CD4-positive, alpha-beta T cell (primary cell): Measurements from ENCODE around the gene SAMSN1. TPM values are rescaled to one million over a fixed set of nuclear protein-coding genes. Genes with fewer than 3 reads are reported as not detected.

Experiments used
- ATAC-seq: fragments of 200-7000 bp; cut with Tn5 transposase; one replicate; pipeline ENCODE4 v1.10.0; 2022; ENCODE audit warnings: mild to moderate bottlenecking; ENCODE audit not compliant: poor library complexity
- CTCF ChIA-PET: fragments of 350-600 bp; sonication (Branson Sonifier 250); formaldehyde crosslinking; loops from one replicate; lab custom pipeline; 2021; ENCODE audit warnings: antibody characterized with exemption, inconsistent platforms; lab: Charles Lee
- POLR2A ChIA-PET: fragments of 350-600 bp; sonication (Branson Sonifier 250); formaldehyde crosslinking; loops from one replicate; lab custom pipeline; 2021; ENCODE audit warnings: antibody characterized with exemption, inconsistent platforms; lab: Charles Lee
- DNase-seq, 14 experiments: peaks; one replicate each; pipeline ENCODE4 v3.0.0-alpha.2; 2013 to 2020; ENCODE audit warnings: mixed read lengths in 2 of 14
- H3K27ac ChIP-seq, 2 donors: one replicate each; pipeline versions ENCODE4 v1.5.1 to v1.7.0; 2013; ENCODE audit warnings: low read length in 2 of 2, low read depth in 1 of 2, mild to moderate bottlenecking in 1 of 2
- H3K27me3 ChIP-seq, 2 experiments: 1 replicate in 1 of 2; 2 replicates in 1 of 2; pipeline versions ENCODE4 v1.6.1 to v1.7.0; 2013; ENCODE audit warnings: low read length in 2 of 2, control low read depth in 1 of 2, mild to moderate bottlenecking in 1 of 2, moderate library complexity in 1 of 2; ENCODE audit not compliant: insufficient read depth in 2 of 2, control insufficient read depth in 1 of 2
- H3K36me3 ChIP-seq: one replicate; pipeline ENCODE4 v1.6.1; 2013; ENCODE audit warnings: low read length, control low read depth; ENCODE audit not compliant: insufficient read depth
- H3K4me1 ChIP-seq: one replicate; pipeline ENCODE4 v1.6.1; 2013; ENCODE audit warnings: low read length, control low read depth; ENCODE audit not compliant: insufficient read depth
- H3K4me3 ChIP-seq: one replicate; pipeline ENCODE4 v1.5.1; 2013; ENCODE audit warnings: mild to moderate bottlenecking, low read length, moderate library complexity
- H3K9me3 ChIP-seq, 2 experiments: 1 replicate in 1 of 2; 2 replicates in 1 of 2; pipeline versions ENCODE4 v1.6.1 to v1.7.0; 2013; ENCODE audit warnings: low read length in 2 of 2, mild to moderate bottlenecking in 2 of 2, control low read depth in 1 of 2, moderate library complexity in 1 of 2; ENCODE audit not compliant: control insufficient read depth in 1 of 2, insufficient read depth in 1 of 2
- H3K27ac Mint-ChIP-seq: one replicate; pipeline ENCODE4 v1.8.0; 2020; ENCODE audit warnings: mixed read lengths
- H3K27me3 Mint-ChIP-seq: one replicate; pipeline ENCODE4 v1.8.0; 2021; ENCODE audit warnings: mixed read lengths
- H3K36me3 Mint-ChIP-seq: one replicate; pipeline ENCODE4 v1.8.0; 2021; ENCODE audit warnings: low read depth, mixed read lengths
- H3K4me1 Mint-ChIP-seq: one replicate; pipeline ENCODE4 v1.8.0; 2021; ENCODE audit warnings: low read depth, mixed read lengths
- H3K4me3 Mint-ChIP-seq: one replicate; pipeline ENCODE4 v1.8.0; 2020; ENCODE audit warnings: mild to moderate bottlenecking, mixed read lengths
- H3K9me3 Mint-ChIP-seq: one replicate; pipeline ENCODE4 v1.8.0; 2020; ENCODE audit warnings: mixed read lengths
- intact Hi-C, 2 experiments: fragments of 100-400 bp; cut with DNase I in 1 of 2; cut with micrococcal nuclease in 1 of 2; formaldehyde crosslinking; loops; one replicate each; pipeline versions ENCODE4 v1.15.1 to v1.9.0; 2023 to 2025; cut with DNase I, micrococcal nuclease
- total RNA-seq, 174 experiments: library from RNA in 2 of 174; stranded (reverse) in 2 of 174; gene quantifications; one replicate each; pipeline ENCODE4 v1.2.3 and lab custom pipeline; 2021 to 2026
- TF ChIP-seq, protein P1 (sequence below): fragments of 200-600 bp; IDR thresholded peaks from one replicate; pipeline ENCODE4 v1.8.0; 2022; ENCODE audit warnings: antibody characterized with exemption, mild to moderate bottlenecking

Gene SAMSN1
- total RNA-seq, 2 experiments from 2014 or later = 51.2 to 51.3 TPM

GRCh38 chr21:14457762-14458161, 88.4 kb downstream of the SAMSN1 start:
- TF ChIP-seq, protein P1, sequence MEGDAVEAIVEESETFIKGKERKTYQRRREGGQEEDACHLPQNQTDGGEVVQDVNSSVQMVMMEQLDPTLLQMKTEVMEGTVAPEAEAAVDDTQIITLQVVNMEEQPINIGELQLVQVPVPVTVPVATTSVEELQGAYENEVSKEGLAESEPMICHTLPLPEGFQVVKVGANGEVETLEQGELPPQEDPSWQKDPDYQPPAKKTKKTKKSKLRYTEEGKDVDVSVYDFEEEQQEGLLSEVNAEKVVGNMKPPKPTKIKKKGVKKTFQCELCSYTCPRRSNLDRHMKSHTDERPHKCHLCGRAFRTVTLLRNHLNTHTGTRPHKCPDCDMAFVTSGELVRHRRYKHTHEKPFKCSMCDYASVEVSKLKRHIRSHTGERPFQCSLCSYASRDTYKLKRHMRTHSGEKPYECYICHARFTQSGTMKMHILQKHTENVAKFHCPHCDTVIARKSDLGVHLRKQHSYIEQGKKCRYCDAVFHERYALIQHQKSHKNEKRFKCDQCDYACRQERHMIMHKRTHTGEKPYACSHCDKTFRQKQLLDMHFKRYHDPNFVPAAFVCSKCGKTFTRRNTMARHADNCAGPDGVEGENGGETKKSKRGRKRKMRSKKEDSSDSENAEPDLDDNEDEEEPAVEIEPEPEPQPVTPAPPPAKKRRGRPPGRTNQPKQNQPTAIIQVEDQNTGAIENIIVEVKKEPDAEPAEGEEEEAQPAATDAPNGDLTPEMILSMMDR = no peak
- ChIA-PET POLR2A (no interaction called here), CTCF (interaction anchor here (0.6 to 1.6 kb wide), 3 partner anchors 14 to 280 kb away, joined by 3 to 5 read pairs (median 3); no protein-coding TSS in a partner anchor)
- Mint-ChIP-seq H3K27ac (no peak overlapping the region), H3K9me3 (no peaks in the 10 kb centered on the region), H3K4me3 (no peak overlapping the region), H3K27me3 (no peaks in the 10 kb centered on the region), H3K36me3 (no peaks in the 10 kb centered on the region), H3K4me1 (peaks cover 12% of the 10 kb centered on the region)
- Histone ChIP-seq H3K27ac (no peak overlapping the region), H3K4me3 (no peak overlapping the region), H3K27me3 (no peaks in the 10 kb centered on the region), H3K36me3 (no peaks in the 10 kb centered on the region), H3K9me3 (no peaks in the 10 kb centered on the region), H3K4me1 (no peaks in the 10 kb centered on the region)
- intact Hi-C loops = no loop called here
- DNase-seq (no peak), ATAC-seq (no peak)

DNA sequence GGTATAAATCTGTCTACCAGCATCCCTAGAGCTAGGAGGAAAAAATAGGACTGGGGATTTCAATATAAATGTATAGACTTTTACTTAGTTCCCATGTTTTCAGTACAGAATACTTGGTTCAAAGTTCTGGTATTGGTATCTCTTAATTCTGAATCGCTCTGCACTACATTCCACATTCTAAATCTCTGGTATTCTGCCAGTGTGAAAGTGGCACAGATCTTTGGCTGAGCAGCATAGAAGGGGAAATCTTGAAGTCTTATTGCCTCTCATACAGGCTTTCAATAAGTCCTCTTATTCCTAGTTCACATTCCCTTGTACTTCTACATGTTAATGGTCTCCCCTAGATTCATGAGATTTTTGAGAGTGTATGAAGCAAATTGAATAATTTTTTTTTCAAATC, 89.2 kb downstream of the SAMSN1 start:
- Histone ChIP-seq H3K27ac (no peak overlapping the region), H3K9me3 (no peaks in the 10 kb centered on the region), H3K36me3 (no peaks in the 10 kb centered on the region), H3K27me3 (no peaks in the 10 kb centered on the region), H3K4me3 (no peak overlapping the region), H3K4me1 (no peaks in the 10 kb centered on the region)
- ATAC-seq (no peak), DNase-seq (no peak)
- CTCF ChIA-PET = interaction anchor here (1.6 kb wide), 1 partner anchor 281 kb away, joined by 5 read pairs; no protein-coding TSS in a partner anchor
- H3K36me3 Mint-ChIP-seq = no peaks in the 10 kb centered on the region
- H3K4me3 Mint-ChIP-seq = no peak overlapping the region
- intact Hi-C loops = no loop called here
- peaks cover 12% of the 10 kb centered on the region for H3K4me1 Mint-ChIP-seq
- TF ChIP-seq, protein P1 = no peak
- H3K27me3 Mint-ChIP-seq = no peaks in the 10 kb centered on the region
- POLR2A ChIA-PET = no interaction called here
- H3K9me3 Mint-ChIP-seq = no peaks in the 10 kb centered on the region
- no peak overlapping the region for H3K27ac Mint-ChIP-seq

DNA sequence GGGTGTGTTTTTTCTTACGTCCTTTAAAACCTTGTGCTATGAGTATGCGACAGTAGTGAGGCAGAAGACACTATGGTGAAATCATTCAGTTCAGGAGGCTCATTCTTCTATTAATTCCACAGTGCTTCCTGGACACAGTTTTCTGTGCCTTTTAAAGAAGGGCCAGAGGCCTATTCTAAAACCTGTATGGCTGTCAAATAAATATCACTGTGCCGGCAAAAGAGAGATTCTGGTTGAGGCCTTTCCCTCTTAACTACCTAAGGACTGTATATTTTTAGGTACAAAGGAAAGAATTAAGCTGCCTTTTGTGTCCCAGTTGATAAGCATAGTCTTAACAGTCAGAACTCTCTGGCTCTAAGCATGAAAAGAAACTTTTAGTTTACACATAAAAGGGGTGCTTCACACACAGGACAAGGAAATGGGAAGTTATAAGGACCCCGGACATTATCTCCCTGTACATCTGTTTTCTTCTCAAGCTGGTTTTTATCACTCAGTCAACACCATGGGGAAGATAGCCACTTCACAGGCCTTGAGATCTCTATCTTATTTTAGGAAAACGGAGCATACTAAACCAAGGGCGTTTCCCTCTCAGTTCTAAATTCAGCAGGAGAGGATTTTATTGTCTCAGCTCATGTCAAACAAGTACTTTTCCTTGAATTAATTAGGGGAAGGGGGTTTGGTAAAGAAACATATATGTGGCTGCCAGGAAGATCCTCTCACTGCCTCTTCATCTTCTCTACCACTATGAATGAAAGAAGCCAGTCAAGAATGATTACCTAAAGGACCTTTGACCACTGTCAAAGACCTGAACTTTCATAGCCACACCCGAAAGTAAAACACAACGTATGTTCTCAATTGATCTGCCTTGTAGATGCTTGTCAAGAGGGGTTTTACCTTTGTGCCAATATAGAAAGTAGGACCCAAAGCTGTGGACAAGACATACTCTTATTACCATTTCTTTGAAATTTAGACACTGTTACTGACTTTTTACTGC, 91.8 kb downstream of the SAMSN1 start:
- no peak for DNase-seq
- H3K9me3 Mint-ChIP-seq = no peaks in the 10 kb centered on the region
- peaks cover 12% of the 10 kb centered on the region for H3K4me1 Mint-ChIP-seq
- TF ChIP-seq, protein P1 = no peak
- no peaks in the 10 kb centered on the region for H3K36me3 Mint-ChIP-seq
- H3K9me3 ChIP-seq = no peaks in the 10 kb centered on the region
- H3K4me1 ChIP-seq = no peaks in the 10 kb centered on the region
- H3K27ac Mint-ChIP-seq = no peak overlapping the region
- H3K27ac ChIP-seq = no peak overlapping the region
- H3K36me3 ChIP-seq = no peaks in the 10 kb centered on the region
- intact Hi-C loops = no loop called here
- no peak for ATAC-seq
- ChIA-PET POLR2A (no interaction called here), CTCF (interaction anchor here (1.3 kb wide), 1 partner anchor 284 kb away, joined by 3 read pairs; no protein-coding TSS in a partner anchor)
- no peak overlapping the region for H3K4me3 Mint-ChIP-seq
- no peaks in the 10 kb centered on the region for H3K27me3 ChIP-seq
- H3K4me3 ChIP-seq = no peak overlapping the region
- H3K27me3 Mint-ChIP-seq = no peaks in the 10 kb centered on the region
